ENCODE data around the gene AFF1.

GRCh38 chr4:87090305-87090704 lies 155.5 kb downstream of the AFF1 start:
- TF ChIP-seq EZH2 (IDR thresholded peaks at IDR 0.05; ENCODE audit: low read length, missing control alignments) (no peak), CTCF (conservative IDR thresholded peaks at IDR 0.05 in 1 of 2, IDR thresholded peaks at IDR 0.05 in 1 of 2; ENCODE audit: low read depth in 1 of 2, low read length in 2 of 2) (no peak)
